Measurements from ENCODE around the gene FRMPD3.

GRCh38 chrX:107442914-107443527, 6.4 kb upstream of the FRMPD3 start:
- no peak for TF ChIP-seq TAF1 (IDR thresholded peaks at IDR 0.05; ENCODE audit: borderline replicate concordance, insufficient read depth, low read length)
- no peak for TF ChIP-seq REST (IDR thresholded peaks at IDR 0.05; ENCODE audit: insufficient read depth in 1 of 2, low read depth in 2 of 2, low read length in 2 of 2)
